Liver (tissue), 9 donors: ENCODE results near the gene TRAK1. TPM values are rescaled to one million over a fixed set of nuclear protein-coding genes. Genes with fewer than 3 reads are reported as not detected.

Experiments
- DNase-seq: peaks from one replicate; pipeline ENCODE4 v3.0.0-alpha.2; 2017; ENCODE audit warnings: low spot score
- H3K27ac ChIP-seq, 2 donors: one replicate each; pipeline ENCODE4 v1.7.0; 2013; ENCODE audit warnings: inconsistent platforms in 2 of 2, low read length in 2 of 2, control low read depth in 1 of 2, low read depth in 1 of 2, mild to moderate bottlenecking in 1 of 2
- H3K27me3 ChIP-seq, 4 donors: one replicate each; pipeline versions ENCODE4 v1.6.1 to v1.7.0; 2013; ENCODE audit warnings: low read length in 3 of 4, inconsistent platforms in 1 of 4, mild to moderate bottlenecking in 1 of 4, moderate library complexity in 1 of 4; ENCODE audit not compliant: control insufficient read depth in 4 of 4, insufficient read depth in 4 of 4
- H3K36me3 ChIP-seq, 4 donors: one replicate each; pipeline versions ENCODE4 v1.6.1 to v1.7.0; 2013; ENCODE audit warnings: low read length in 3 of 4, mild to moderate bottlenecking in 3 of 4, low read depth in 1 of 4, moderate library complexity in 1 of 4; ENCODE audit not compliant: control insufficient read depth in 4 of 4, insufficient read depth in 3 of 4
- H3K4me1 ChIP-seq, 4 donors: one replicate each; pipeline versions ENCODE4 v1.6.1 to v1.7.0; 2013; ENCODE audit warnings: low read length in 3 of 4, mild to moderate bottlenecking in 3 of 4, moderate library complexity in 1 of 4; ENCODE audit not compliant: control insufficient read depth in 4 of 4, insufficient read depth in 4 of 4
- H3K4me3 ChIP-seq, 3 donors: one replicate each; pipeline versions ENCODE4 v1.6.1 to v1.7.0; 2013; ENCODE audit warnings: low read length in 3 of 3, control low read depth in 1 of 3, low read depth in 1 of 3, mild to moderate bottlenecking in 1 of 3
- H3K9ac ChIP-seq, 2 donors: one replicate each; pipeline ENCODE4 v1.7.0; 2013; ENCODE audit warnings: low read length in 2 of 2, mild to moderate bottlenecking in 2 of 2, moderate library complexity in 2 of 2, control low read depth in 1 of 2, low read depth in 1 of 2
- H3K9me3 ChIP-seq, 4 donors: one replicate each; pipeline versions ENCODE4 v1.6.1 to v1.7.0; 2013; ENCODE audit warnings: low read length in 3 of 4; ENCODE audit not compliant: control insufficient read depth in 4 of 4
- ATF3 ChIP-seq: IDR thresholded peaks from 2 replicates; pipeline ENCODE4 v1.6.1; 2016; ENCODE audit warnings: antibody characterized with exemption
- CTCF ChIP-seq: fragments of 150-350 bp; IDR thresholded peaks from 2 replicates; pipeline ENCODE4 v1.5.1; 2017; ENCODE audit warnings: improper control_type of control experiment, low read depth, low read length; ENCODE audit not compliant: missing input control
- EGR1 ChIP-seq, 2 donors: IDR thresholded peaks; 2 replicates each; pipeline ENCODE4 v1.6.1; 2016 to 2018; ENCODE audit warnings: antibody characterized with exemption in 2 of 2, low read depth in 2 of 2
- FOXA1 ChIP-seq: IDR thresholded peaks from 2 replicates; pipeline ENCODE4 v1.6.1; 2016; ENCODE audit warnings: antibody characterized with exemption
- FOXA2 ChIP-seq: IDR thresholded peaks from 2 replicates; pipeline ENCODE4 v1.6.1; 2016; ENCODE audit warnings: antibody characterized with exemption
- GABPA ChIP-seq, 2 donors: IDR thresholded peaks in 1 of 2; conservative IDR thresholded peaks in 1 of 2; 2 replicates each; pipeline ENCODE4 v1.6.1; 2016; ENCODE audit warnings: antibody characterized with exemption in 2 of 2, mild to moderate bottlenecking in 1 of 2, moderate library complexity in 1 of 2
- HNF4A ChIP-seq, 2 donors: conservative IDR thresholded peaks; 2 replicates each; pipeline ENCODE4 v1.6.1; 2016; ENCODE audit warnings: antibody characterized with exemption in 2 of 2, mild to moderate bottlenecking in 2 of 2
- MAX ChIP-seq: IDR thresholded peaks from 2 replicates; pipeline ENCODE4 v1.6.1; 2016; ENCODE audit warnings: antibody characterized with exemption
- NR2F2 ChIP-seq: IDR thresholded peaks from 2 replicates; pipeline ENCODE4 v1.6.1; 2016; ENCODE audit warnings: antibody characterized with exemption
- REST ChIP-seq: IDR thresholded peaks from 2 replicates; pipeline ENCODE4 v1.6.1; 2016; ENCODE audit warnings: antibody characterized with exemption, mild to moderate bottlenecking
- RXRA ChIP-seq, 2 donors: IDR thresholded peaks; 2 replicates each; pipeline ENCODE4 v1.6.1; 2017 to 2018; ENCODE audit warnings: antibody characterized with exemption in 2 of 2, mild to moderate bottlenecking in 1 of 2
- SP1 ChIP-seq: IDR thresholded peaks from 2 replicates; pipeline ENCODE4 v1.6.1; 2018; ENCODE audit warnings: antibody characterized with exemption, mild to moderate bottlenecking
- TAF1 ChIP-seq: conservative IDR thresholded peaks from 2 replicates; pipeline ENCODE4 v1.6.1; 2016; ENCODE audit warnings: antibody characterized with exemption, mild to moderate bottlenecking
- ZBTB33 ChIP-seq: IDR thresholded peaks from 2 replicates; pipeline ENCODE4 v1.6.1; 2016; ENCODE audit warnings: antibody characterized with exemption
- WGBS: extraction: QIAGEN DNeasy Blood & Tissue Kit; methylation state at CpG from one replicate; pipeline ENCODE4 v1.1.7; 2013; 5-methylcytosine and 5-hydroxymethylcytosine counted together
- polyA plus RNA-seq, 2 donors: library from polyadenylated mRNA; stranded (reverse) in 1 of 2; unstranded in 1 of 2; fragments of 200-250 nt in 1 of 2; fragments of >200 nt in 1 of 2; fragmentation: Nextera tagmentation in 1 of 2; extraction: Ambion mirVana in 1 of 2; gene quantifications; one replicate each; pipeline versions ENCODE4 v1.2.1 to v1.2.3, GENCODE V29; 2013 to 2015
- total RNA-seq, 2 donors: library from RNA; depleted of rRNA; stranded (reverse); fragments of >200 nt; gene quantifications; one replicate each; pipeline ENCODE4 v1.2.3, GENCODE V29; 2014
- donor health status: healthy.
- donor health status: healthy.
- donor health status: healthy.
- donor health status: healthy.
- donor health status: healthy.

Gene TRAK1
- total and polyA plus RNA-seq, 4 donors, result 3.4 to 21.7 (median 8.6) TPM

GRCh38 chr3:42051384-42052131, 39.6 kb upstream of the TRAK1 start:
- Histone ChIP-seq H3K27me3 (no peaks in the 10 kb centered on the region), H3K4me1 (peaks cover 9 to 33% (median 22%) of the 10 kb centered on the region in 4 donors), H3K9ac (no peak overlapping the region), H3K9me3 (no peaks in the 10 kb centered on the region), H3K4me3 (no peak overlapping the region), H3K36me3 (no peaks in the 10 kb centered on the region), H3K27ac (peak overlapping the region in 1 of 2 donors; percentile 52)
- no peak for DNase-seq
- 90% methylated on average over 4 of the region's 4 CpGs for WGBS
- TF ChIP-seq NR2F2 (no peak), FOXA1 (no peak), GABPA (IDR thresholded peaks at IDR 0.05 in 1 of 2, conservative IDR thresholded peaks at IDR 0.05 in 1 of 2) (no peak), EGR1 (IDR thresholded peaks at IDR 0.05; ENCODE audit: low read depth in 2 of 2) (no peak), FOXA2 (no peak), MAX (no peak), REST (no peak), ZBTB33 (no peak), RXRA (IDR thresholded peaks at IDR 0.05) (no peak), HNF4A (conservative IDR thresholded peaks at IDR 0.05) (no peak), ATF3 (no peak), CTCF (no peak), TAF1 (no peak), SP1 (no peak)

GRCh38 chr3:42052132-42052483, 39.0 kb upstream of the TRAK1 start:
- TF ChIP-seq NR2F2 (no peak), RXRA (IDR thresholded peaks at IDR 0.05) (no peak)
- Histone ChIP-seq H3K27me3 (no peaks in the 10 kb centered on the region), H3K4me3 (no peak overlapping the region), H3K36me3 (no peaks in the 10 kb centered on the region), H3K27ac (peak overlapping the region; percentile 52 to 81), H3K9ac (no peak overlapping the region), H3K4me1 (peaks cover 9 to 31% (median 22%) of the 10 kb centered on the region in 4 donors), H3K9me3 (no peaks in the 10 kb centered on the region)
- no peak for DNase-seq
- WGBS, result 93% methylated on average over 2 of the region's 2 CpGs
